ENCODE measurements around the gene DSE. TPM values are rescaled to one million over a fixed set of nuclear protein-coding genes. Genes with fewer than 3 reads are reported as not detected.

The DSE gene
- total RNA-seq, 1 experiment from 2014 or later: 5.4 TPM

GRCh38 chr6:116392132-116393013 is 21.6 kb downstream of the DSE start:
- in situ Hi-C loops (cut with HindIII; ENCODE audit: low pct_unique_long_range_greater_than_20kb, low sequenced_read_pairs): no loop called here
- H3K4me1 ChIP-seq (ENCODE audit: control insufficient read depth, insufficient read depth, low read length): no peaks in the 10 kb centered on the region
- H3K27me3 ChIP-seq (ENCODE audit: control insufficient read depth, insufficient read depth, low read length): no peaks in the 10 kb centered on the region
- DNase-seq (ENCODE audit: low read depth, low spot score) (no peak), ATAC-seq (no peak)
- H3K9me3 ChIP-seq (ENCODE audit: control insufficient read depth, insufficient read depth, low read depth, low read length): no peaks in the 10 kb centered on the region
- CTCF ChIA-PET: interaction anchor here (0.6 to 0.7 kb wide), 2 partner anchors 24 to 176 kb away, joined by 3 read pairs; no protein-coding TSS in a partner anchor
- TF ChIP-seq SIN3A (IDR thresholded peaks at IDR 0.05; ENCODE audit: borderline replicate concordance, insufficient read depth, low read depth, low read length) (no peak), CTCF (IDR thresholded peaks at IDR 0.05) (no peak), POLR2AphosphoS5 (IDR thresholded peaks at IDR 0.05; ENCODE audit: low read depth, low read length) (no peak), REST (IDR thresholded peaks at IDR 0.05; ENCODE audit: insufficient read depth in 1 of 2, low read depth in 2 of 2, low read length in 1 of 2) (no peak)
- no peak overlapping the region for H3K27ac ChIP-seq (ENCODE audit: low read length)
- intact Hi-C loops (cut with micrococcal nuclease; ENCODE audit: unreplicated experiment): no loop called here
- H3K36me3 ChIP-seq (ENCODE audit: control insufficient read depth, insufficient read depth, low read length): no peaks in the 10 kb centered on the region
- POLR2A ChIA-PET: no interaction called here
- no TSS peak for BruUV-seq (replicated peaks)
- no peak overlapping the region for H3K4me3 ChIP-seq (ENCODE audit: low read depth in 2 of 2, low read length in 2 of 2)

GRCh38 chr6:116393430-116393829 is 22.7 kb downstream of the DSE start:
- H3K9me3 ChIP-seq (ENCODE audit: control insufficient read depth, insufficient read depth, low read depth, low read length): no peaks in the 10 kb centered on the region
- TF ChIP-seq CTCF (IDR thresholded peaks at IDR 0.05): no peak; the same call in 1 of the 2 replicates
- no peak for TF ChIP-seq REST (IDR thresholded peaks at IDR 0.05; ENCODE audit: insufficient read depth in 1 of 2, low read depth in 2 of 2, low read length in 1 of 2)
- no peak for TF ChIP-seq TCF7L2 (IDR thresholded peaks at IDR 0.05; ENCODE audit: low read depth, low read length)
- TF ChIP-seq POLR2AphosphoS5 (IDR thresholded peaks at IDR 0.05; ENCODE audit: low read depth, low read length): no peak
- no peak for TF ChIP-seq SIN3A (IDR thresholded peaks at IDR 0.05; ENCODE audit: borderline replicate concordance, insufficient read depth, low read depth, low read length)
- no TSS peak for BruUV-seq (replicated peaks)
- DNase-seq (ENCODE audit: low read depth, low spot score): no peak
- H3K27ac ChIP-seq (ENCODE audit: low read length): no peak overlapping the region
- no peaks in the 10 kb centered on the region for H3K4me1 ChIP-seq (ENCODE audit: control insufficient read depth, insufficient read depth, low read length)
- H3K4me3 ChIP-seq (ENCODE audit: low read depth in 2 of 2, low read length in 2 of 2): no peak overlapping the region
- CTCF ChIA-PET: no interaction called here
- no peak for ATAC-seq
- H3K27me3 ChIP-seq (ENCODE audit: control insufficient read depth, insufficient read depth, low read length): no peaks in the 10 kb centered on the region
- H3K36me3 ChIP-seq (ENCODE audit: control insufficient read depth, insufficient read depth, low read length): no peaks in the 10 kb centered on the region
- POLR2A ChIA-PET: no interaction called here
- intact Hi-C loops (cut with micrococcal nuclease; ENCODE audit: unreplicated experiment): no loop called here
- in situ Hi-C loops (cut with HindIII; ENCODE audit: low pct_unique_long_range_greater_than_20kb, low sequenced_read_pairs): no loop called here

Measured in Panc1 (cell line).